HG03108 (cell line): ENCODE measurements around the gene SLC37A1.

Experiments used
- ATAC-seq: cut with Tn5 transposase; IDR thresholded peaks from one replicate; pipeline ENCODE4 v1.9.1; 2021; ENCODE audit warnings: moderate library complexity; ENCODE audit not compliant: unreplicated experiment

The SLC37A1 gene

GRCh38 chr21:42572906-42573495 is 59.3 kb downstream of the SLC37A1 start:
- no peak for ATAC-seq

GRCh38 chr21:42574234-42575027 is 60.8 kb downstream of the SLC37A1 start:
- no peak for ATAC-seq

DNA sequence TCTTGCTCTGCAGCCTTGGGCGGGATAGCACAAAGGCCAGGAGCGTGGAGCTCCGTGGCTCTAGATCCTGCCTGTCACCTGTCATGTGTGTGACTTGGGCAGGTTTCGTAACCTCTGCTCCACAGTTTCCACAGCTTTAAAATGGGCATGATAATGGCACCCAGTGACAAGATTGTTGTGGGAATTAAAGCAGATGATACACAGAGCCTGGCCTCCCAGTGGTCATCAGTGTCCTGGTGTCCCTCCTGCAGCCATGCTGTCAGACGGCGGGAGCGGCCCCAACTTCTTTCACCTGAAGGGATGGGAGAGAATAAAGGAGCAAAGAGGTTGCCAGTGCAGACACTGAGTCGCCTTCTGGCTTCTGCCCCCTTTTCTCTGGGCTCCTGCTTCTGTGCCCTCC is 61.5 kb downstream of the SLC37A1 start:
- ATAC-seq: no peak

GRCh38 chr21:42576639-42577038 is 63.0 kb downstream of the SLC37A1 start:
- ATAC-seq: no peak

- no peak for ATAC-seq
Measured at GRCh38 chr21:42578034-42578433, 64.4 kb downstream of the SLC37A1 start.

DNA sequence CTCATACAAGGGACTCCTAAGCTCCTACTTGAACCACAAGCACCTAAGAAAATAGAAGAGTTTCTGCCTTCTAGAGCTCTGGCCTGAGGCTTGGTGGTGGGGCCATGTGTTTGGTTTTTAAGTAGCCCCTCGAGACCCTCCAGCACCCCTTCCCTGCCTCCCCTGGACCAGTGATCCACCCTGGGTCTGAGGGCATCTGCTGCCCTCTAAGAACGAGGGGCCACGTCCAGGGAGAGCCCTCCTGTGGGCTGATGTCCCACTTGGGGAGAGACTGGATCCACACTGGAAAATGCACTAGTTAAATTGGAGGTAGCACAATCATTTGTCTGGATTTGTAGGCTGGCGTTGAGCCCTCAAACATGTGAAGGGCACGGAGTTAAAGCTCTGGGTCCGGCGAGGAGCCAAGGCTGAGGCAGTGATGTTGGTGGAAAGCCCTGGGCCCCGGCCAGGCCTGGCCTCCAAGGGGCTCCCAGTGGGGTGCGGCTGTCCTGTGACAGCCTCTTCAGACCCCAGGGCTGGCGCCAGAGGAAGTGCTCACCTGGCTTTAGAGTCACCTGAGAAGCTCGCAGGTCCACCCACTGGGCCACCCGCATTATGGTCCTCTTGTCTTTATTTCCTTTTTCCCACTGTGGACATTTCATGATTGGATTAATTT is 65.2 kb downstream of the SLC37A1 start:
- ATAC-seq: no peak

DNA sequence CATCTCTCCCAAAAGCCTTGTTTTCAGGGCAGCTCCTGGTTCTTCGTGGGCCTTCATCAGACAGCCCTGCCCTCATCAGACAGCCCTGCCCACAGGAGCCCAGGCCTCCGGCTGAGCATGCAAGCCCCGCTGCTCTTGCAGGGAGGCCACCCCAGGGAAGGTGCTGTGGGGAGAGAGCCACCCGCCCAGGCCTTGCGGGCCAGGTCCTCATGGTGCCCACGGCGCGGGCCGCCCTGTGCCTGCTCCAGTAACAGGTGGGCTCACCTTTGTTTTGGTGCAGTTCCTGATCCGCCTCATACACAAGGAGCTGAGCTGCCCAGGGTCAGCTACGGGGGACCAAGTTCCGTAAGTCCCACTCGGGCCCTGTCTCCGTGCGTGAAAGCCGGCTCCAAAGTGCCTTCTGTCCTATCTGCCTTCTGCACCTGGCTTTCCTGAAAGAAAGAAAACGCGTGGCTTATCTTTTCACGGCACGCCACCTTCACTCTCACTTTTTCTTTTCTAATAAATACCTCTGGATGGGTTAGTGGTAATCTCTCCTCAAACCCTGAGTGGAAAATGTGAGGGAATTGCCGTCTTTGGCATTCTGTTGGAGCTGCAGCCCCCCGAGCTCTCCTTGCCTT is 65.9 kb downstream of the SLC37A1 start:
- ATAC-seq: no peak

DNA sequence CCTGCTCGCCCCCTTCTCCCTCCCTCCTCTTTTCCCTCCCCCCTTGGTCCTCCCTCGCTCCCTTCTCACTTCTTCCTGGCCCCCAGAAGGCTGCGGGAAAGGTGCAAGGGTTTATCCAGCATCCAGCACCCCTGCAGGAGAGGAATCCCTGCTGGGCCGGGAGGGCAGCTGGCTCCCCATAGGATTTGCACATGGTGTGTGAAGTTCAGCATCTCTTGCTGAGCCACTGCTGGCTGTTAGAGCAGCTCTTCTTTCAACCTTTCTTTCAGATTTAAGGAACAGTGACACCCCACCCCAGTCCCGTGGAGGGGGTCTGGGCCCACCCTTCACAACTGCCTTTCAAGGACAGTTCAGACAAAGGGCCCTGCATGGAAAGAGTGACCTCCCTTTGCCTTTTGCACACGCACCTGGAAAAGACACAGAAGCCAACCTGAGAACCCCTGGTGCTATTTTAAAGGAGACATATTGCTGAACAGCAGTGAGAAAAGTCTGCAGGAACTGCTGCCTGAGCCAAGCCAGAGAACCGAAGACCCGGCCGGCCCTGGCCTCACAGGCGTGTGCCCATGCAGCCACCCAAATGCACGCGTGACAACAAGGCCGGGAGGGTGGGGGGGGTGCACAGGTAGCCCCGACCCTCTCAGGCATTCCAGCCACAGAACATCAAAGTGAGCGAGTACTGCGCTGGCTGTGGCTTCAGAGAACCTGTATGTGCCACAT is 66.6 kb downstream of the SLC37A1 start:
- ATAC-seq: no peak

GRCh38 chr21:42580793-42581321 is 67.2 kb downstream of the SLC37A1 start:
- ATAC-seq: no peak

GRCh38 chr21:42581336-42581992 is 67.8 kb downstream of the SLC37A1 start:
- no peak for ATAC-seq

DNA sequence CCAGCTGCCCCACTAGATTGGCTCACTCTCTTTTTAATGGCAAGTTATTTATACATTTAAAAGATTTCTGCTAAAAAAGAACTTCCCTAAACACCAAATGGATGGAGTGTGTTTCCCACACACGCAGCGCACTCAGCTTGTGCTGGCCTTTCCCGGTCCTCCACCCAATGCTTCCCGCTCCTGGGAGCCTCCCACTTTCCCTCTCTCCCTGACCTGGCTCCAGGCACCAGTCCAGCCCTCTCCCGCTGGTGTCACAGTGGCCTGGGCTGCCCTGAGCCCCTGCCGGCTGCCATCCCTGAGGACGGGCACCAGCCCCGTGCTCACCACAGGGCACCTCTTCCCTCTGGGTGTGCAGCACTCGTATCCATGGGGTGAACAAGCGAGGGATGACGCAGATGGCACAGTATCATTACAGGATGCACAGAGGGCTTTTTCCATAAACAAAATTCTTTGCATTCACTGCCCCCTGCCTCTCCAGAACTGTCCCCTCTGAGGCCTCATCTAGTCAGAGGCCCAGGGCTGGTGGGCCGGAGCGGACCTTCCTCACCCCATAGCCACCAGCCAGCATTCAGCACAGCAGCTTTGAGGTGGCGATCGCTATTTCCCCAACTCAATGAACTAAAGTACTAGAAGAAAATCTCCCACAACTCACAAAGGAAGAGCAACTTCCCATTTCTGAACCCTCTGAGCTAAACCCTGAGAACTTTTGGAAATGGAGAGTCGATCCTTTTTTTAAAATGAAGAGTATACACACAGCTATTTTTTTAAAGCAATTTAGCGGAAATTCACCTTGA is 68.5 kb downstream of the SLC37A1 start:
- no peak for ATAC-seq

DNA sequence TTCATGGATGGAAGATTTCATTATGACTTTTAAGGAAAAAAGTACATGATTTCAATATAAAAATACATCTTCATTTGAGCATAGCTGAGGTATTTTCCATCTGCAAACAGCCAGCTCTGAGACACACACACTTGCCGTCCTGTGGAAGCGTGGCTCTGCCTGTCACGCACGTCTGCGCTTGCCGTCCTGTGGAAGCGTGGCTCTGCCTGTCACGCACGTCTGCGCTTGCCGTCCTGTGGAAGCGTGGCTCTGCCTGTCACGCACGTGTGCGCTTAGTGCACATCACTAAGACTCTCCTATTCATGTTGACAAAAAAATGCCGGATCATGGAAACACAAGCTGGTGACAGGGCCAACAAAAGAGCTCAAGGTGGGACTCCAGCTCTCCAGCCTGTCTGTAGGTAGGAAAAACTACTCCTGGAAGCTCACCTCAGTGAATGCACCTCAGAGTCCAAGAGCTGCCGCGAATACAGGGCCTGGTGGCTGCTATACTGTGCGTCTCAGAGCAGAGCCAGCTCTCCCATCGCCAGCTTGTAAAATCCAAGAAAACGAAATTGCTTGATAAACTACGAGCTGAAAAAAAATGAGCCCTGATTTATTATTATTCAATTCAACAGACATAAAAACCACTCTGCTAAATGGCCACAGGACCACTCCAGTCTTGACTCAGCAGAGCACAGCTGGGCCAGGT is 69.3 kb downstream of the SLC37A1 start:
- no peak for ATAC-seq

DNA sequence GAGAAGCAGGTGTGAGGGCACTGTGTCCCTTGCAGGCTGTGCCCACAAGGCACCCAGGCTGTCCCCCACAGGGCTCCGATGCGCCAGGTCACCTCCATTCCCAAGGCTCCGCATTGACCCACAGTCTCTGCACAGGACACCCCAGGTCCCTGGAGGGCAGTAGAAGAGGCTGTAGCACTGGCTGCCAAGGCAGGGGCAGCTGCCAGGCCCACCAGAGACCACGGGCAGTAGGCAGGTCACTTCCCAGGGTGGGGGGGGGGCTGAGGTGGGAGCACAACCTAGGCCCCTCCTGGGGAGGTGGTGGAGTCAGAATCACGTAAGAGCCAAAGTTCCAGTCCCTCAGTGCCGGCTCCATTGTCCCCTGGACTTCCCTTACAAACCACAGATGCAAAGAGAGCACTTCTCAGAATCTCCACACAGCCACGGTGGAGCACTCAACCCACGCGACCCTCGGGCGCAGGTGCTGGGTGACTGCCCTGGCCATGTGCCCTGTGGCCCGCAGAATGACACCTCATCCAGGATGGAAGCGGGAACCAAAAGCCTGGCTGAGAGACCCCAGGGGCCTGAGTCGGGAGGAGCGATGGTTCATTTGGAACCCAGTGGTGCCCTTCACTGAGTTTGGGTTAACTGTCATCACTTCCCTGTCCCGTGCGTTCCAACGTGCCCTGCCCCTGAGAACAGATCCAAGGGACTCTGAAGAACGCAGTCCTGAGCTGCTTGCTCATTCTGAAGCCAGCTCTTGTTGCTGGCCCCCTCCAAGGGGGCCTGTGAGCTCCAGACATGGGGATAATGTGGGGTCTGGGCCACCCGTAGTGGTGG is 70.0 kb downstream of the SLC37A1 start:
- ATAC-seq: no peak

DNA sequence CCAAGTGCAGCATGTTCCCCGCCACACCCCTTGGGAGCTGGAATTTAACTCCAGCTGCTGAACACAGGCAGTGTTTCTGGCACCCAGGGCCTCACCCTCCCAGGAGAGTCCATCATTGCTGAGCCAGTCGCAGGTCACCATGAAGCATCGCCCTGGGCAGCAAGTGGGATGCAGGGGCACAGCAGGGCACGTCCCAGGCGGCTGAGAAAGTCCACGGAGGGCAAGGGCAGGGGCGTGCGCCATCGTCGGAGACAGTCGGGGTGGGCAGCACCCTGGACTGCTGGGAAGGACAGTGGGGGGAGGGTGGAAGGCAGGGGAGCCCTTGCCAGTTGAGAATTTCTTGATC is 70.6 kb downstream of the SLC37A1 start:
- ATAC-seq: no peak

DNA sequence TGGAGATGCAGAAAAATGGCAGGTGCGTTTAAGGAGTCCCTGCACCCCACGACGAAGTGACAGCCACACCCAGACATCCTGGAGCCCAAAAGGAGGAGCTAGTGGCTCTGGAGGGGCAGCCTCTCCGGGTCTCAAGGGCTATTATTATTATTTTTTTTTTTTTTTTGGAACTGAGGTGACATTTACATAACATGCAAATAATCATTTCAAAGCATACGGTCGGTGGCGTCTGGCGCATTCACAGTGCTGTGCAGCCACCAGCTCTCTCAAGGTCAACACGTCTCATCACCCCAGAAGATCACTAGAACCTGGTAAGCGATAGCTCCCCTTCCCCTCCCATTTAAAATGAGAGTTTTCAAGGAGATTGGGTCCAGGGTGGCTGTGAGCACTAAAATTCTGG is 72.2 kb downstream of the SLC37A1 start:
- no peak for ATAC-seq

DNA sequence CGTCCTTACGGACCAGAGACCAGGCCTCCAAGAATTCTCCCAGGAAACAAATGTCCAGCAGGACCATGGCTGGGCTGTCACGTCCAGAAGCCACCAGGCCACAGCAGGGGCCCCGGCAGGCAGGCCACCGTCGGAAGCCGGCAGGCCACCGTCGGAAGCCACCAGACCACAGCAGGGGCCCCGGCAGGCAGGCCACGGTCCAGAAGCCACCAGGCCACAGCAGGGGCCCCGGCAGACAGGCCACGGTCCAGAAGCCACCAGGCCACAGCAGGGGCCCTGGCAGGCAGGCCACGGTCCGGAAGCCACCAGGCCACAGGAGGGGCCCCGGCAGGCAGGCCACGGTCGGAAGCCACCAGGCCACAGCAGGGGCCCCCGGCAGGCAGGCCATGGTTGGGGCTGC is 72.8 kb downstream of the SLC37A1 start:
- ATAC-seq: no peak

DNA sequence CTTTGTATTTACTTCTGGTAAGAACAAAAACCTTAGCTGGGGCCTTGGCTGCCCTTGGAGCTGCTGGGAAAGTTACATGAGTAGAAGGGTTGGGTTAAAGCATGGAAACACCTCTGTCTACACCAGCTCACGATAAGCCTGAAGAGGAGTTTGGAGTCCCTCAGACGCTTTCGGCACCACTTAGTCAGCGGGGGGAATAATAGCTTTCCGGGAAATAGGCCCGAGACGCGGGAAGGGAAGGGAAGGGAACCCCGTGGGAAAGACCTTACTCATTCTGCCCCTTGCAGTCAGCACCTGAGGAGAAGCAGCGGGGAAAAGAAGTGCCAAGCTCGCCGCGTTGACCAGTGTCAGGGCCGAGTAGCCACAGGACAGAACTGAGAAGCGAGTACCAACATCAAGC is 73.4 kb downstream of the SLC37A1 start:
- no peak for ATAC-seq

DNA sequence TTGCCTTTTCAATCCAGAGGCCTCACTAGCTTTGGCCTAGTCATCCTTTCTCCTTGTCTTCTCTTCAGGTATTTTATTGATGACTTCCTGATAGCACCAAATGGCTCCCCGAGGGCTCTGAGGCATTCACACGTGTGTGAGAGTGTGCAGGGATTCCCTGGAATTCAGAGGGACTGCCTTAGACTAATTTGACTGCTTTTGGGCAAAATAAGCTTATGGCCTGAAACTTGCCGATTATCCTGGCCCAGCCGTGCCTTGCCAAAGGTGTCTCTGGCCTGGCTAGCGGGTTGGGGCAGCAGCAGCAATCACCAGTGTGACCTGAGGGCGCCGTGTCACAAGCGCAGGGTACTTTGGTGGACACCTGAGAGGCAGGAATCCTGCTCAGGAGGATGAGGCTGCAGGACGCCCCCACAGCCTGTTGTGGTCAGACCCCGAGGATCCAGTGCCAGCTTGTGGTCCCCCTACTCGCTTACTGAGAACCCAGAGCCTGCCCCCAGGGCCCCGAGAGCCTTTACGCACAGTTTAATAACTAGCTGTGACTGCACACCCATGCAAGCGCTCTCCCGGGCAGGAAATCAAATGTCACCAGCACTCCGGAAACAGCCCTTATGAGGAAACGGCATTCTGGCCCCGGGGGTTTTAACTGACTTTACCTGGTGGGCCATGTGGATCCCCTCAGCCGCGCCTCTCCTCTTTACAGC is 76.9 kb downstream of the SLC37A1 start:
- ATAC-seq: no peak
